Measurements from ENCODE around the gene NLGN1.
"Not testable (repeated sequence)": the region's sequence is repeated elsewhere in the genome, so short reads cannot be mapped to it uniquely, and the experiment has no call there.

Gene NLGN1

DNA sequence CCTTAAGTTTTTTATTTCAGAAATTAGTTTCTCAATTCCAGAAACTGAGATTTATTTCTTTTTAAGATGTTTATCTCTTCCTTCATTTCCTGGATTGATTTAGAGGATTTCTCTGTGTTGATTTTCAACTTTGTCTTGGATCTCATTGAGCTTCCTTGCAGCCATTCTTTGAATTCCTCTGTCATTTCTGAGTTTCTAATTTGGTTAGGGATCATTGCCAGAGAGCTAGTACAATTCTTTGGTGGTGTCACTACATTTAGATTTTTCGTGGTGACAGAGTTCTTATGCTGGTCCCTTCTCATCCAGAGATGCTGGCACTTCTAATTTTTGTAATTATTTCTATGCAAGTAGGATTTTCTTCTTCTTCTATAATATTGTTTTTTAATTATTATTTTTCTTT, 770.5 kb downstream of the NLGN1 start:
- no peak for DNase-seq (ENCODE audit: low spot score)

DNA sequence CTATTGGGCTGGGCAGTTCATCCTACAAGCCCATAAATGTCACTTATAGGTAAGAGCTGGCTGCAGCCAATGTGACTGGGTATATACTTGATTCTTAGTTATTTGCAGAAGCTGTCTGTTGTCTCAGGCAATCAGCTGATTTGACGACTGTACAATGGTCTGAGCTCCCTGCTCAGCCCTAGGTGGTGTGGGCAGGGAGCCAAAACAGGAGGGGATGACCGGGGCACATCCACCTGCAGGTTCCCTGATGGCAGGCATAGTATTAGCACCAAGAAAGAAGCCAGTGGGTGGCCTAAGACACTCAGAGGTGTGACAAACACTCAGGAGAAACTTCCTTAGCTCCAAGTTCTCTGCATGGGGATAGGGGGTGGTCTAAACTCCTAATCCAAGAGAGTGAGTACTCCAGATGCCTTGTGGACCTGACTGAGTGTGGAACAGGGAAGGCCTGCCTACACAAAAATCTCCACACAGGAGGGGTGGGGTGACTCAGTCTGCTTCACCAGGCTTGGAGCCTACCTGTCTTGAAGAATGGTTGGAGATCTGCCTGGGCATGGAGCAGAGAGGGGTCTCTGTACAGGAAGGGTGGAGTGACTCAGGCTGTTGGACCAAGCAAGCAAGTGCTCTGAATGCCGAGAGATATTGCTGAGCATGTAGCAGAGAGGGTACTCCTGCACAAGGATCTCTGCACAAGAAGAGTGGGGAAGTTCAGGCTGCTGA, 771.2 kb downstream of the NLGN1 start:
- DNase-seq (ENCODE audit: low spot score), result no peak

DNA sequence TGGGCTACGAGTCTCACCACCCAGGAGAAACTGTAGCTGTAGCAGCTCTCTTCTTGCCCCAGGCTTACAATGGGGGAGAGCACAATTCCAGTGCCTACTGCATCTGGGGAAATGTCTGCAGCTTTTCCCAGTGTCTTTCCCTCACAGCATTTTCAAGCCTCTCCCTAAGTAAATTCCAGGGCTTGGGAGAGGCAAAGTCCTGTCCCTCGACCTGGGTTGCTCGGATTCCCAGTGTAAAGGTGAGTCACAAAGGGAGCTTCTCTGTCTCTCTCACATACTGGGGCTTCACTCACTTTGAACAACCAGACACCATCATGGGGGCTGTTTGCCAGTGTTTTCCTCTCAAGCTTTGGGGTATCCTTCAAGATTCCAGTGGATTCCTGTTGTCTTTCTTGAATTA, 772.2 kb downstream of the NLGN1 start:
- DNase-seq (ENCODE audit: low spot score), result no peak

DNA sequence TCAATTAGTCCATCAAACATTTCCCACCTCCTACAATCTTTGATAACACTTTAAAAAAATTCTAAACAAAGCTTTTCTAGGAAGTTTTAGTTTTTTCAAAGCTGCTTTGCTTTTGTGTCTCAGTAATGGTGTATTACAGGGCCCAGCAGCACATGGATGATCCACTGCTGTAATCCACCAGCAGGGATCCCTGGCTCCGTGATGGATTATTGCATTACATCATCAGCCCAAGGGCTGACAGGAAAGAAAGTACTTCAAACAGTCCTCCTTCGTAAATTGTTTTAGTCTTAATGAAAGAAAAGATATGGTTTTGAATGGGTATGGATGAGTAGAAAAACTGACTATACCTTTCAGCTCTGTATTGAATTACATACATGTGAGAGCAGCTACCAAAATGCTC, 772.7 kb downstream of the NLGN1 start:
- peak; percentile 17 for DNase-seq (ENCODE audit: low spot score)

DNA sequence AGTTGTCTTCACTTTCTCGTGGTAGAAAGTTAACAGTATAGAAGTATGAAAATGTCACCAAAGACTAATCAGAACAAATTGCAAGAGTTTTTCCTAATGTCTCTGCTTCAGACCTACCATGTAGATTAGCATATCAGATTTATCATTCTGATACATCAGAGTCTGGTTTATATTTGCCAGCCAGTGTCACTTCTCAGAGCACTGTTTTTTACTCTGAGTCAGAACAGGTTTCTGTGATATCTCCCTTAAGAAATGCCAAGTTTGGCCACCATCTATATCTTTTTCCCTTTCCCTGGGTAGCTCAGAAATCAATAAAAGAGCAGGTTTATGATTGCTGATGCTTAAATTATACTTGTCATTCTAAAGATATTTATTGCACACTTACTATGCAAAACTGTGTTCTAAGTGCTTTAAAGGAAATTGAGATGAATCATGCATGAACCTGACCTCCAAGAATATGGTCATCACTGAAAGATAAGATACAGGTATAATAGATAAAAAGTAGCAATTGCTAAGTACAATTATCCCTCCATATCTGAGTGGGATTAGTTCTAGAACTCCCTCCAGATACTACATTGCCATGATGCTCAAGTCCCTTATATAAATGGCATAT, 788.9 kb downstream of the NLGN1 start:
- DNase-seq (ENCODE audit: low spot score), result no peak

DNA sequence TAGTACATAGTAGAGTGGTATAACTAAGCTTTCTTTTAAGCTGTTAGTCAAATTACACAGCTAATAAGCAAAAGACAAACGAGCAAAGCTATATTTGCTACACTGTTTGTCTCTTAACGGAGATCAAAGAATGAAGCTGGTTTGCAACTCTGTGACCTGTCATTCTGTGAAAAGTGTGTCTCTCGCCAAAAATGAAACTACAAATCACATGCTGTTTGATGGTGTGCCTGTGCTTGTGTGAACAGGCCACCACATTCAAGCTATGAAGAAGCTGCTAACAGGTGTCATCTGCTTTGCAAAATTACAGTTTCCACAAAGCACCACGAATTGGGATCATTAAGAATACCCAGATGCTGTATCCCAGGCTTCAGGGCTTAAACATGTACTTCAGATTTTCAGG, 793.8 kb downstream of the NLGN1 start:
- DNase-seq (ENCODE audit: low spot score), result no peak

DNA sequence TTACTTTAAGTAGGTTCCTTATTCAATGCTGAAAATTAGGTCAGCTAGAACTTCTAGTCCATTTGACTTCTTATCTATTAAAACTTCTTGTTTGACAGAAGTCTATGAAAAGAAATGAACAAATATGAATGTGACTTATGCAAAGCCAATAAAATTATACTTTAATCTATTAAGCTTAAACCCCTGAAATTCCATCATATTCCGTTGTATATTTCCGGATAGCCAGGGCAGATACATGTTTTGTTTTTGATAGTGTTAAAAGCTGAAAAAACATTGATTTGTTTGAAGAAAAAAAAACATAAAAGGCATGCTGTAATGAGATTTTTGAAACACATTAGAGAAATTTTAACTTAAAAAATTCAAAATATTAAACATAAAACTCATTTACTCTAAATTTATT, 794.4 kb downstream of the NLGN1 start:
- no peak for DNase-seq (ENCODE audit: low spot score)

DNA sequence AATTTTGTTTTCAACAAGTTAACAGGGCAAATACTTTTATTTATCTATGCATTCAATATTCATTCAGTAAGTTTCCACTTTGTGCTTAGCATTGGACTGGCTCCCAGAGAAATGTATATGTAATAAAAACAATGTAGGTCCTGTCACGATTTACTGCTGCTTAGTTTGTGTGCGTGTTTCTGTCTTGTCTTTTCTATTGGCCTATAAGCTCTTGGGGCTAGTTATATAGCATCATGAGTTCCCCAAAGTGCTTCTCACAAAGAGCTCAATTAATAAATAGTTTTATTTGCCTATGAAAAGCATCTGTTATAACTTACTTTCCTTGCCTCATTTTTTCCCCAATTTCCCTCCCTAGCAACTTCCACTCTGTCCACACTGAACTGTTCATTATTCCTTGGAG, 794.9 kb downstream of the NLGN1 start:
- no peak for DNase-seq (ENCODE audit: low spot score)

DNA sequence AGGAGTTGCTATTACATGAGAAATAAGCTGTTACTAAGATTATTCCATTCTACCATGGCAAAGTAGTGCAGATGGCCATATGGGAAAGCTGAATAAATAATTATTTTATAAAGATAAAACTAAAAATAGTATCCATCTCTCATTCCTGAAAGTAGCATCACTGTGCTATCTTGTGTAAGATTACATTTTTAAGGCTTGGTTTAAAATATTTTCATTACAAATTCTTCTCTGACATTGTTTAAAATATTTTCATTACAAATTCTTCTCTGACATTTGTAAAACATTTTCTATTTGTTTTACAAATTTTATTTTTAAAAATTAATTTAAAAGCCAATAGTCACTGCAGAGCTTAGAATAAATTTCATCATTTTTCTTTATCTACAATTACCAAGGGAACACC, 796.1 kb downstream of the NLGN1 start:
- no peak for DNase-seq (ENCODE audit: low spot score)

DNA sequence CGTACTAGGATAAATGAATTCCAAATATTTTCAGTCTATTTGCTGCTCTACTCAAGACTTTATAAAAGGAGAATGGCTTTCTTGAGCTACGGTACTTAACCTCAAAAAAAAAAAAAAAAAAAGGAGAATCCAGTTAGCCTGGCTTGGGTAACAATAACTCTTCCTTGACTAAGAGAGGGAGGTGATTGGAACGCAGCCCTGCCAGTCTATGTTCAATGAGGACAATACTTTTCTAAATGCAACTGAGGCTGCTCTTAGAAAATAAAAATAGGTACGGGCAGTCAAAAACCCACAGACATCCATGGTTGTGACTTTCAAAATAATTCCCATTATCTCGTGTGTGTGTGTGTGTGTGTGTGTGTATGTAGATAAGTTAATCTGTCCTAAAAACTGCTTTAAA, 799.9 kb downstream of the NLGN1 start:
- no peak for DNase-seq (ENCODE audit: low spot score)

DNA sequence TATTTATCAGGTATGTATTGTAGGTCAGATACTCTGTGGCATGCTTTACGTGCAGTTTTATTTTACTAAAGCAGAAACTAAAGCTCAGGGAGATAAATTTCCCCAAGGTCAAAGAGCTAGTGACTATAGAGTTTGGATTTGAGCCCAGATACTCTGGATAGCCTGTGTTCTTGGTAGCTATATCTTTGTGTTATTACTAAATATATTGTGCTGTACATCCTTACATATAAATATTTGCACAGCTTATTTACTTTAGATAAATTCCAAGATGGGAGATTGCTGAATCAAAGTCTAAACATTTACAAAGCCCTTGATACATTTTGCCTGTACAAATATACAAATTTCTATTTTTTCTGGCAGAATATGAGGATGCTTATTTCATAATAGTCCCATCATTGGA, 800.7 kb downstream of the NLGN1 start:
- DNase-seq (ENCODE audit: low spot score), result no peak

DNA sequence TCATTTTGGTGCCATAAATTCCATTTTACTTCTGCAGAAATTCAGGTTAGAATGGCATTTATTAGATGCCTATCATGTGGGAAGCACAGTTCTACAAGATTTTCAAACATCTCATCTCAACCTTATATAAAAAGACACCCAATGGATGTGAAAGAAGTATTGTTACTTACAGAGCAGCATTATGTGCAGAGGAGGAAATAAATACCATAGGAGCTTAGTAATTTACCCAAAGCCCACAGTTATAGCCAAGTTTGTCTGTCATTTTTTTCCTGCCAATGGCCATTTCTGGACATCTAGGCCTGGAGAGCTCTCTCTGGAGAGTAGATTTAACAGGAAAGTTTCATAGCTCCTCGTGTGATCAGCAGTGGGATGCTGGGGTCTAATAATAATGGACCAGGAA, 802.2 kb downstream of the NLGN1 start:
- DNase-seq (ENCODE audit: low spot score), result no peak

DNA sequence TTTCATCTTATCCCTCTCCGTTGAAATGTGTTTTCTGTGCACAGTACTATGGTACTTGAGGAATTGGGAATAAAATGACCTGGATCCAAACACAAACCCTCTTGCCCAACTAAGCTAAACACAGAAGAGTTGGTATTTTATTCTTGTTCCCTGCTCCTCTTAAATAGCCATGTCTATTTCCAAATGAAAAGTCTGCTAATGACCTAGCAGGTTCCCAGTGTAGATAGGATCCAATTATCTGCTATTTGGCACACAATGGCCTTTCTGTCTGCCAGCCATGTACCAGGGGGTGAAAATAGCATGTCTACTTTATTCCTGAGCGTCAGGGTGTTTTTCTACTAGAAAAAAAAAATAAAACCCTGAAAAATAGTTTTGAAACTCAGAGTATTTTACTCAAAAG, 804.6 kb downstream of the NLGN1 start:
- no peak for DNase-seq (ENCODE audit: low spot score)

DNA sequence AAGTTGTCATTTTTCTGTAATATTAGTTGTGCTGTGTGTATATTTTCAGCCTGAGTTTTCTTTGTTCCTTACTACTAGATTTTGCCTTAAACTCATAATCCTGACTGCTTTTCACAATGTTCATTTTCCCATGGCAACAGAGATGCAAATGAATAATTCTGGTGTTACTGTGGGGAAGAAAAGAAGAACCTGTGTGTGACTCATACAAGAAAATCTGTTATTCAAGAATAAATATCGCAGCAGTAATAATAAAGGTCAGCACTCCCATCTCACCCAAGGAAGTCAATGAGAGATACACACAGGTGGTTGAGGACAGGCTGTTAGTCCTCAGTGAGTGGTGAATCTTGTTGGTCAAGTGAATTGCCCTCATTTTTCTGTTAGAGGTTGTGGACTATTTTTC, 805.0 kb downstream of the NLGN1 start:
- no peak for DNase-seq (ENCODE audit: low spot score)

DNA sequence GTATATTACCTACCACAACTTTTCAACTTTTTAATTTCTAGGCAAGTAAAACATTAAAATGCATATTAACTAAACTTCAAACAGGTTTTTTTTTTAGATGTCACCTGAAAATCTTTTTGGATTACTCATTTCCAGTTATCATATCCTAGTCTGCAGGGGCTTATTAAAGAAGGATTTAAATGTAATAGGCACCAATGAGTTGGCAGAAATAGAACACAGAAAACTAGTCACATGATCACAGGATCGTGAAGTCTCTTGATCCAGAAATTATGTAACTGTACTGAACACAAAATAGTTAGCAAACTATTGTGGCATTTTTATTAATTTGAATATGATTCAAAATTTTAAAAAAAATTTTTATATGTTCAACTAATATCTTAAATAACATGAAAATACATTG, 807.2 kb downstream of the NLGN1 start:
- no peak for DNase-seq (ENCODE audit: low spot score)

DNA sequence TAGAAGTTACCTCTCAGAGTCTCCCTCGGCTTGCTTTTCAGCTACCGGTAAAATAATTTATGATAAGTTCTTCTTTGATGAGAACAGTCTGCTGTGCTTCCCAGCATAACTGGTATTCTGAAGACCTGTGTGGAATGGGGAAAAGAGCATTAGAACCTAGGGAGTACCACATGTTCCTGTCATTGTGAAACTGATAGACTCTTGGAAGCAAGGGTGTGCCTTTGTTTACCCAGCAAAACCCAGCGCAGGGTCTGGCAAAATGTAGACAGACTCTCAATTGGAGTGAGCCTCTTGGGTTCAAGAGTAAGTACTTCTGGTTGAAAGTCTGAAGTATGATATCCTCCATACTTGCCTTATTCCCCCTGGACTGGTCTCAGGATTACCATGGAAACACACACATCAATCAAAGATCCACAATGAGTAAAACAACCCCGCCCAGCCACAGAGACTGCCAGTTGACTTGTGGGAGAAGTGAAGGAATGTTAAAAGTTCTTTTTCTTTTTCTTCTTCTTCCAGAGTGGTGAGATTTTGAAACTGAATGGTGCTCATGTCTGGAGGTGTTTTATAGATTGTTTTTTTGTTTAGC, 809.2 kb downstream of the NLGN1 start:
- DNase-seq (ENCODE audit: low spot score), result no peak

DNA sequence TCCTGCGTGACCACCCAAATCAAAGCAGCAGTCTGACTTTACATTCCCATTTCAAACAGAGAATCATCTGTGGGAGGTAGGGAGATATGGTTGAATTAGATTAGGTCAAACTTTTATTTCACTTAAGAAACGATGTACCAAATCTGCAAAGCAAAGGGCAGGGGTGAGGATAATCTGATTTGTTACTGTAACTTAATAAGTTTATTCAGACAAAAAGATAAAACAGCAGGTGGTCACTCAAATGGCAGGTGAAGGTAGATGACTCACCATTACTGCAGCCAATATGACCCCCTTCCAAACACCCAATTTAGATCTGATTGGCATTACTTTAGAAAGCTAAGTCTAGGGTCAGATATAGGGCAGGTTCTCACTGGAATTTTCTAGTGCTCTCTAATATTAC, 810.6 kb downstream of the NLGN1 start:
- no peak for DNase-seq (ENCODE audit: low spot score)

DNA sequence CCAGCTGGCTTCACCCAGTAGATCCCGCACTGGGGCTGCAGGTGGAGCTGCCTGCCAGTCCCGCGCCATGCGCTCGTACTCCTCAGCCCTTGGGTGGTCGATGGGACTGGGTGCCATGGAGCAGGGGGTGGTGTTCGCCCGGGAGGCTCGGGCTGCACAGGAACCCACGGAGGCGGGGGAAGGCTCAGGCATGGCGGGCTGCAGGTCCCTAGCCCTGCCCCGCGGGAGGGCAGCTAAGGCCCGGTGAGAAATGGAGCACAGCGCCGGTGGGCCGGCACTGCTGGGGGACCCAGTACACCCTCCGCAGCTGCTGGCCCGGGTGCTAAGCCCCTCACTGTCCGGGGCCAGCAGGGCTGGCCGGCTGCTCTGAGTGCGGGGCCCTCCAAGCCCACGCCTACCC, 814.4 kb downstream of the NLGN1 start:
- DNase-seq (ENCODE audit: low spot score), result not testable (repeated sequence)

DNA sequence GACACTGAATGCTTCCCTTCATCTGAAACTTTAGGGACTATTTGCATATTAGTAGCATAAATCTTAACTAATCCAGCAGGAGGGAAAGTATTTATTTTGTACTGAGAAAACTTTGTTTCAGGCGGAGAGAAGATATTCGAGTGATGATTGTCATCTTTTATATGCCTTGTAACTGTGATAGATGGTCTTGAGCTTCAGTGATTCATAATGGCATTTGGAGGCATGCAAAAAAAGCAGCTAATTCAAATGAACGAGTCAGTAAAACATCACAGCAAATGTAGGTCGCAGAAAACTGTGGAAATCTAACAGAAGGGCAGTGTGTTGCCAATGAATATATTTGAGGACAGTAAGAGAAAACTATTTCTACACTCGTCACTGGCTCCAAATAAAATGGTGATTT, 817.9 kb downstream of the NLGN1 start:
- DNase-seq (ENCODE audit: low spot score), result no peak

DNA sequence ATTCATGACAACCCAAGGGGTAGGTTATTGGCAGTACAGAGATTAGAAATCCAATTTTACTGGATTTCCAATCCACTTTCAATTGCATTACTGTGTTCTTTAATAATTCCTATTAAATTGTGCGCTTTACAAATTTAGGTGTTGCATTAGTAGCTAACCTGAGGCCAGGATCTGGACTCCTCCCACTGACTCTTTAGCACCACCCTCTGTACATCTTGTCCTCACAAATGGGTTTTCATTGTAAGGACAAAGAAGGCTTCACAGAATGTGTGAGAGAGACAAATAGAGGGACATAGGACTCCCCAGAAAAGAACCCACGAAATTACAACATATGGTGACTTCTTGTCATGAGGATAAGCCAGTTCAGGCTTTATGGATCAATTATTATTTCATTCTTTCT, 818.5 kb downstream of the NLGN1 start:
- no peak for DNase-seq (ENCODE audit: low spot score)

DNA sequence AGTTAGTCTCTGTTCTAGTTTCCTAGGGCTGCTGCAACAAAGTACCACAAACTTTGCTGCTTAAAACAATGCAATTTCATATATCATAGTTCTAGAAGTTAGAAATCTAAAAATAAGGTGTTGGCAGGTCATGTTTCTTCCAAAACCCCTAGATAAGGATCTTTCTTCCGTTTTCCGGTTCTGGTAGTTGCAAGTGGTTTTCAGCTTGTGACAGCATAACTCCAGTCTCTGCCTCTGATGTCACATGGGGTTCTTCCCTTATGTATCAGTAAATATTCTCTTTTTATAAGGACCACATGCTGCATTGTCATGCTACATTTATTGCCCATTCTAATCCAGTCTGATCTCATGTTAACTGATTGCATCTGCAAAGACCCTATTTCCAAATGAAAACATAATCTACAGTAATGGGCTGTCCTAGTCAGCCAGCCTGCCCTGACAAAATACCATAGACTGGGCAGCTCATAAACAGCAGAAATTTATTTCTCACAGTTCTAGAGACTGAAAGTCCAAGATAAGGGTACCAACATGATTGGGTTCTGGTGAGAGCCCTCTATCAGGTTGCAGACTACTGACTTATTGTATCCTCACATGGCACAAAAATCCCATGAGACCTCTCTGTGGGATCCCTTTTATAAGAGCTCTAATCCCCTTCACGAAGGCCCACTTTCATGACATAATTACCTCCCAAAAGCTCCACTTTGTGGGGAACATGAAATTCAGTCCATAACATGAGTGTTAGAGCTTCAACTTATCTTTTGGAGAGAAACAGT, 819.6 kb downstream of the NLGN1 start:
- no peak for DNase-seq (ENCODE audit: low spot score)

DNA sequence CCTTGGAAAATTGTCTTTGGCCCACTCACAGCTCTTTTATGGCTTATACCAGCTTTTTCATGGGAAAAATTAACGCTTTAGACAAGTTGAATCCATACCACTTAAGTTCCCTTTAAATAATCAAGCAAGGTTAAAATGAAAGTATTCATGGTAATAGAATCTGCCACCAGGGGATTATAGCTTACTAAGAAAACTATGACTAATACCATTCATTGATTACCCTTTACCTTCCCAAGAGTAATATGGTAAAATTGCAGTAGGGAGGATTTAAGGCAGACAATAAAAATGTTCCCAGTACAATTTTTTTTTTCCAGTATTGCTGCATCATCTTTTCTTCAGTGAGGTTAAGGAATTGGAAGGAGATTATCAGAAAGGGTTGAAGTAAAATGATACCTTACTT, 820.5 kb downstream of the NLGN1 start:
- no peak for DNase-seq (ENCODE audit: low spot score)

DNA sequence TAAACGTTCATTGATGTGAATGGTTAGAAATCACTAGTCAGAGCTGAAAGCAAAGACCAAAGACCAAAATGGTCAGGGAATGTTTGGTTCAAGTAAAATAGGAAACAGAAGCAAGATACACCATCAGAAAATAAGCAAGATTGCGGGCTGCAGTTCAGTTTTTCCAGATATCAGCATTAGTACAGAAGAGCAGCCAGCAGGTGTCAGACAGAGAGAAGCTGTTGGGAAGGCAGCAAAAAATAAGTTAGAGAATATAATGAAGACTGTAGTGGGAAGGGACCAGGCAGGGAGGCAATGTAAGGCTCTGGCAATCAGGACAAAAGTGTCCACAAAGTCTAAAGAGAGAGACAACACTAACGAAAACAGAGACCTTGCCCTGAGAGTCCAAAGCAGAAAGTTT, 822.2 kb downstream of the NLGN1 start:
- DNase-seq (ENCODE audit: low spot score), result no peak
